Endothelial cell of umbilical vein (primary cell): ENCODE results near the gene PIM3.

ENCODE experiments used
- MYC ChIP-seq: IDR thresholded peaks from one replicate; pipeline ENCODE4 v1.6.1; 2011; ENCODE audit warnings: mild to moderate bottlenecking, low read depth, low read length
- TF ChIP-seq, protein P1 (sequence below), 2 donors: IDR thresholded peaks; 1 replicate in 1 of 2; 2 replicates in 1 of 2; pipeline ENCODE4 v1.5.1; 2011; ENCODE audit warnings: low read length in 2 of 2, mild to moderate bottlenecking in 2 of 2, moderate library complexity in 2 of 2, control low read depth in 1 of 2, inconsistent platforms in 1 of 2, low read depth in 1 of 2; ENCODE audit not compliant: insufficient read depth in 1 of 2; ENCODE audit errors: extremely low read depth in 1 of 2
- TF ChIP-seq, protein P2 (sequence below): IDR thresholded peaks from 2 replicates; pipeline ENCODE4 v1.6.1; 2011; ENCODE audit not compliant: insufficient read depth, insufficient read length

DNA sequence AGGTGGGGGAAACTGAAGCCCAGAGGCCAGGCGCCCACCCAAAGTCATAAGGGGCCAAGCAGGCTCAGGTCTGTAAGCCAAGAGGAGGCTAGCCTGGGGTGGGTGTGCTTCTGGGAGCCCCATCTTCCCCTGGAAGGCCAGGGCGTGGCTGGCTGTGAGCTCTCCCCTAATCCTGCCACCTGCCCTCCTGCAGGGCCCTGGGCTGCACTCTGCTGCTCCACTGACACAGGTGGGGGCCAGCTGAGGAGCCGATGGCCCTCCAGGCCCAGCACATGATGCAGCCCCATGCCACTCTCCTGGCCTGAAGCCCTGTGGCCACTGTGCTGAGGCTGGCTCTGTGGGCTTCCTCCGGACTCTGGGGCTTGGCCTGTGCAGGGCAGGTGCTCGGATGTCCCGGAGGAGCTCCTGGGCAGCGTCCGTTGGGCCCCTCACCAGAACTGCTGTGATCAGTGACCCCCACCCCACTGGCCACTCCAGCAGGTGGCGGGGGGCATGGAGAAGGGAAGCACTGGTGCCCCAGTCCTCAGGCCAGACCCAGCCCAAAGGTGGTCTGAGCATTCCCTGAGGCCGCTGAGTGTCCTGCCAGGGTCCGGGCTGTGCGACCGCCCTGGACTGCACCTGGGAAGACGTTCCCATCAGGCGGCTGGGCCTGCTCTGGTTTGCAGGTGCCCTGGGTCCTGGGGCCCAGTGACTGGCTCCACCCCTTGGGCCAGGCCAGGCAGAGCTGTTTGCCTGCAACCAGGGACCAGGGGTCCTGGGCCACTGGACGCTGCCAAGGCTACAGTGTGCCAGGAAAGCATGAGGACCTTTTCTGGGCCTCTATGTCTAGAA is 8.5 kb downstream of the PIM3 start:
- TF ChIP-seq, protein P1, sequence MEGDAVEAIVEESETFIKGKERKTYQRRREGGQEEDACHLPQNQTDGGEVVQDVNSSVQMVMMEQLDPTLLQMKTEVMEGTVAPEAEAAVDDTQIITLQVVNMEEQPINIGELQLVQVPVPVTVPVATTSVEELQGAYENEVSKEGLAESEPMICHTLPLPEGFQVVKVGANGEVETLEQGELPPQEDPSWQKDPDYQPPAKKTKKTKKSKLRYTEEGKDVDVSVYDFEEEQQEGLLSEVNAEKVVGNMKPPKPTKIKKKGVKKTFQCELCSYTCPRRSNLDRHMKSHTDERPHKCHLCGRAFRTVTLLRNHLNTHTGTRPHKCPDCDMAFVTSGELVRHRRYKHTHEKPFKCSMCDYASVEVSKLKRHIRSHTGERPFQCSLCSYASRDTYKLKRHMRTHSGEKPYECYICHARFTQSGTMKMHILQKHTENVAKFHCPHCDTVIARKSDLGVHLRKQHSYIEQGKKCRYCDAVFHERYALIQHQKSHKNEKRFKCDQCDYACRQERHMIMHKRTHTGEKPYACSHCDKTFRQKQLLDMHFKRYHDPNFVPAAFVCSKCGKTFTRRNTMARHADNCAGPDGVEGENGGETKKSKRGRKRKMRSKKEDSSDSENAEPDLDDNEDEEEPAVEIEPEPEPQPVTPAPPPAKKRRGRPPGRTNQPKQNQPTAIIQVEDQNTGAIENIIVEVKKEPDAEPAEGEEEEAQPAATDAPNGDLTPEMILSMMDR (IDR thresholded peaks at IDR 0.05; ENCODE audit: extremely low read depth in 1 of 2, insufficient read depth in 1 of 2, low read depth in 1 of 2, low read length in 2 of 2) = no peak
- TF ChIP-seq, protein P2, sequence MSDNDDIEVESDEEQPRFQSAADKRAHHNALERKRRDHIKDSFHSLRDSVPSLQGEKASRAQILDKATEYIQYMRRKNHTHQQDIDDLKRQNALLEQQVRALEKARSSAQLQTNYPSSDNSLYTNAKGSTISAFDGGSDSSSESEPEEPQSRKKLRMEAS = no peak
- no peak for TF ChIP-seq MYC
